ENCODE measurements around the gene TOPORS. TPM values are rescaled to one million over a fixed set of nuclear protein-coding genes. Genes with fewer than 3 reads are reported as not detected.

The TOPORS gene
- total RNA-seq, 2 donors from 2014 or later, result 11.9 to 17.4 TPM

GRCh38 chr9:32501868-32502267 is 50.5 kb downstream of the TOPORS start:
- H3K27ac ChIP-seq, result no peak overlapping the region
- H3K4me3 ChIP-seq, result no peak overlapping the region
- intact Hi-C loops (cut with DNase I), result no loop called here
- H3K36me3 ChIP-seq, result no peaks in the 10 kb centered on the region
- no peak for TF ChIP-seq CTCF (IDR thresholded peaks at IDR 0.05)
- H3K9ac ChIP-seq (ENCODE audit: low read depth in 2 of 2, low read length in 2 of 2), result no peak overlapping the region
- no peaks in the 10 kb centered on the region for H3K9me3 ChIP-seq
- no peaks in the 10 kb centered on the region for H3K27me3 ChIP-seq
- no peaks in the 10 kb centered on the region for H3K4me1 ChIP-seq
- DNase-seq, result no peak

GRCh38 chr9:32500768-32501167 is 51.6 kb downstream of the TOPORS start:
- Histone ChIP-seq H3K9ac (ENCODE audit: low read depth in 2 of 2, low read length in 2 of 2) (no peak overlapping the region), H3K4me3 (no peak overlapping the region), H3K27ac (no peak overlapping the region), H3K4me1 (no peaks in the 10 kb centered on the region), H3K9me3 (no peaks in the 10 kb centered on the region), H3K27me3 (no peaks in the 10 kb centered on the region), H3K36me3 (no peaks in the 10 kb centered on the region)
- TF ChIP-seq CTCF (IDR thresholded peaks at IDR 0.05), result no peak
- intact Hi-C loops (cut with DNase I), result no loop called here
- no peak for DNase-seq

DNA sequence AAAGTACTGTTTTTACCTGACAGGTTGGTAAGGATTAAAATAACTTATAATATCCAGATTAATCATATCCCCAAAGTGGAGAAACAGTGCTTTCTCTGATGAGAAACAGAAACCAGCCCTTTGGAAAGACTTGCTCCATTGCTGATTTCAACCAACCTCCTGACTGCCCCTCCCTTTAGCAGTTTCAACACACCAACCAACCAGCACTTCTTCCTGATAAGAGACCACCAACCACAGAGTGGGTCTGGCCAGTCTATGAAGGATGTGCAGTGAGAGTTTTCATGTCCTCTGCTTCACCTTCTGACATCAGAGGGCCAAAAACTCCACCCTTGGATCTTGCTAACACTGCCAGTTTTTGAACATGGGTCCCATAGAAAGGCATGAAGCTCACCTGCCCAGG is 54.5 kb downstream of the TOPORS start:
- no peaks in the 10 kb centered on the region for H3K4me1 ChIP-seq
- H3K4me3 ChIP-seq, result no peak overlapping the region
- H3K36me3 ChIP-seq, result no peaks in the 10 kb centered on the region
- no peak overlapping the region for H3K9ac ChIP-seq (ENCODE audit: low read depth in 2 of 2, low read length in 2 of 2)
- TF ChIP-seq CTCF (IDR thresholded peaks at IDR 0.05), result no peak
- H3K9me3 ChIP-seq, result no peaks in the 10 kb centered on the region
- H3K27me3 ChIP-seq, result no peaks in the 10 kb centered on the region
- no peak overlapping the region for H3K27ac ChIP-seq
- no peak for DNase-seq
- intact Hi-C loops (cut with DNase I), result no loop called here

GRCh38 chr9:32490601-32491000 is 61.8 kb downstream of the TOPORS start:
- Histone ChIP-seq H3K27me3 (no peaks in the 10 kb centered on the region), H3K9ac (ENCODE audit: low read depth in 2 of 2, low read length in 2 of 2) (no peak overlapping the region), H3K4me1 (no peaks in the 10 kb centered on the region), H3K36me3 (peaks cover 4% of the 10 kb centered on the region), H3K9me3 (no peaks in the 10 kb centered on the region), H3K4me3 (no peak overlapping the region), H3K27ac (no peak overlapping the region)
- intact Hi-C loops (cut with DNase I), result no loop called here
- TF ChIP-seq CTCF (IDR thresholded peaks at IDR 0.05), result no peak
- no peak for DNase-seq

Other genes with a start within 250 kb of the TOPORS start
- 10 to 100 TPM; 35.0 to 50.8 TPM for gene ACO1, start 167.9 kb downstream of the TOPORS start, total RNA-seq
- gene RIGI, start 26.4 kb downstream of the TOPORS start, total RNA-seq, result 1 to 10 TPM; 3.0 to 8.5 TPM
- gene SMIM27, start 259 bp downstream of the TOPORS start, total RNA-seq, result 10 to 100 TPM in 1 of 2 donors, 1 to 10 TPM in 1; 7.4 to 10.9 TPM
- 10 to 100 TPM; 53.3 to 77.0 TPM for gene NDUFB6, start 20.6 kb upstream of the TOPORS start, total RNA-seq
- gene TAF1L, start 83.1 kb upstream of the TOPORS start, total RNA-seq, result not detected
- not detected for gene TMEM215, start 231.0 kb upstream of the TOPORS start, total RNA-seq

Data from colonic mucosa (tissue), 4 donors.